ENCODE data around the gene RNF148.
"Not testable (repeated sequence)": the region's sequence is repeated elsewhere in the genome, so short reads cannot be mapped to it uniquely, and the experiment has no call there.

RNF148 gene

DNA sequence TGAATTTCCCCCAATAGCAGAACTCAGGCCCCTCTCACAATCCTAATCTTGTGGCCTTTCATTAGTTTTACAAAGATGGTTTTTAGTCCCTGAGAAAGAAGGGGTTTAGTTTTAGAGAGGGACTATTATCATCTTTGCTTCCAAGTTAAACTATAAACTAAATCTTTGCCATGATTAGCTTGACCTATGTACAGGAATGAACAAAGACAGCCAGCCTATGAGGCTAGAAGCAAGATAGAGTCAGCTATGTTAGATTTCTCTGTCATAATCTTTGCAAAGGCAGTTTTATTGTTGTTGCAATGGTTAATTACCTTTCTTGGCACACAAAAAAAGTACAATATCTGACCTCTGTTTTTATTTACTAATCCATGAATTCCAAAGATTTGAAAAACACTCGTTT, 22.9 kb downstream of the RNF148 start:
- H3K27me3 ChIP-seq (replicated peaks; ENCODE audit: insufficient read depth, low read length) = no peaks in the 10 kb centered on the region
- no peak for DNase-seq
- no peaks in the 10 kb centered on the region for H3K36me3 ChIP-seq (replicated peaks; ENCODE audit: insufficient read depth, low read length)
- no peak for TF ChIP-seq EZH2phosphoT487 (IDR thresholded peaks at IDR 0.05; ENCODE audit: low read length)
- TF ChIP-seq EZH2 (optimal IDR thresholded peaks at IDR 0.05; ENCODE audit: low read depth, low read length) = no peak
- TF ChIP-seq, protein P1, sequence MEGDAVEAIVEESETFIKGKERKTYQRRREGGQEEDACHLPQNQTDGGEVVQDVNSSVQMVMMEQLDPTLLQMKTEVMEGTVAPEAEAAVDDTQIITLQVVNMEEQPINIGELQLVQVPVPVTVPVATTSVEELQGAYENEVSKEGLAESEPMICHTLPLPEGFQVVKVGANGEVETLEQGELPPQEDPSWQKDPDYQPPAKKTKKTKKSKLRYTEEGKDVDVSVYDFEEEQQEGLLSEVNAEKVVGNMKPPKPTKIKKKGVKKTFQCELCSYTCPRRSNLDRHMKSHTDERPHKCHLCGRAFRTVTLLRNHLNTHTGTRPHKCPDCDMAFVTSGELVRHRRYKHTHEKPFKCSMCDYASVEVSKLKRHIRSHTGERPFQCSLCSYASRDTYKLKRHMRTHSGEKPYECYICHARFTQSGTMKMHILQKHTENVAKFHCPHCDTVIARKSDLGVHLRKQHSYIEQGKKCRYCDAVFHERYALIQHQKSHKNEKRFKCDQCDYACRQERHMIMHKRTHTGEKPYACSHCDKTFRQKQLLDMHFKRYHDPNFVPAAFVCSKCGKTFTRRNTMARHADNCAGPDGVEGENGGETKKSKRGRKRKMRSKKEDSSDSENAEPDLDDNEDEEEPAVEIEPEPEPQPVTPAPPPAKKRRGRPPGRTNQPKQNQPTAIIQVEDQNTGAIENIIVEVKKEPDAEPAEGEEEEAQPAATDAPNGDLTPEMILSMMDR (IDR thresholded peaks at IDR 0.05; ENCODE audit: low read length) = no peak
- peaks cover 23% of the 10 kb centered on the region for H3K79me2 ChIP-seq (ENCODE audit: low read length)
- H3K9ac ChIP-seq (ENCODE audit: low read length) = no peak overlapping the region
- H3K9me3 ChIP-seq (replicated peaks; ENCODE audit: insufficient read depth, low read length) = no peaks in the 10 kb centered on the region
- H3F3A ChIP-seq (ENCODE audit: insufficient read depth, low read length) = no peaks in the 10 kb centered on the region
- H3K27ac ChIP-seq (ENCODE audit: low read length) = no peak overlapping the region
- no peak overlapping the region for H3K4me2 ChIP-seq (ENCODE audit: low read depth, low read length)
- no peak overlapping the region for H3K4me3 ChIP-seq (ENCODE audit: low read length)
- no peak overlapping the region for H2AFZ ChIP-seq (ENCODE audit: low read length)
- no peaks in the 10 kb centered on the region for H3K4me1 ChIP-seq (ENCODE audit: low read length)
- H3K9me2 ChIP-seq (replicated peaks; ENCODE audit: insufficient read depth, low read length) = no peaks in the 10 kb centered on the region
- H4K20me1 ChIP-seq (ENCODE audit: insufficient read depth, low read length) = no peaks in the 10 kb centered on the region

DNA sequence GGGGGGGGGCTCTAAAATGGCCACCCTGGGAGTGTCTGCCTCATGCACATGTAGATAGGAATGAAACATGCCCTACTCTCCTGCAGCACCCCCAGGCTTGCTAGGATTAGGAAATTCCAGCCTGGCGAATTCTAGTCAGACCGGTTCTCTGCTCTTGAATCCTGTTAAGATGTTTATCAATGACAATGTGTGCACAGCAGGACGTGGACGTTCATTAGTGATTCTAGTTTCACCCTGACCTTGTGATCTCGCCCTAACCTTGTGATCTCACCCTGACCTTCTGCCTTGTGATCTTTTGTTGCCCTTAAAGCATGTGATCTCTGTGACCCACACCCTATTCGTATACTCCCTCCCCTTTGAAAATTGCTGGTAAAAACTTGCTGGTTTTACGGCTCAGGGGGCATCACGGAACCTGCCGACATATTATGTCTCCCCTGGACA, 23.4 kb downstream of the RNF148 start:
- DNase-seq; H3K4me3 ChIP-seq (ENCODE audit: low read length); H3K4me1 ChIP-seq (ENCODE audit: low read length); H3K36me3 ChIP-seq (replicated peaks; ENCODE audit: insufficient read depth, low read length); H3K27me3 ChIP-seq (replicated peaks; ENCODE audit: insufficient read depth, low read length); H3F3A ChIP-seq (ENCODE audit: insufficient read depth, low read length); H2AFZ ChIP-seq (ENCODE audit: low read length); H4K20me1 ChIP-seq (ENCODE audit: insufficient read depth, low read length); H3K9ac ChIP-seq (ENCODE audit: low read length); H3K27ac ChIP-seq (ENCODE audit: low read length); H3K9me3 ChIP-seq (replicated peaks; ENCODE audit: insufficient read depth, low read length); H3K4me2 ChIP-seq (ENCODE audit: low read depth, low read length); H3K9me2 ChIP-seq (replicated peaks; ENCODE audit: insufficient read depth, low read length): not testable (repeated sequence)
- peaks cover 24% of the 10 kb centered on the region for H3K79me2 ChIP-seq (ENCODE audit: low read length)

DNA sequence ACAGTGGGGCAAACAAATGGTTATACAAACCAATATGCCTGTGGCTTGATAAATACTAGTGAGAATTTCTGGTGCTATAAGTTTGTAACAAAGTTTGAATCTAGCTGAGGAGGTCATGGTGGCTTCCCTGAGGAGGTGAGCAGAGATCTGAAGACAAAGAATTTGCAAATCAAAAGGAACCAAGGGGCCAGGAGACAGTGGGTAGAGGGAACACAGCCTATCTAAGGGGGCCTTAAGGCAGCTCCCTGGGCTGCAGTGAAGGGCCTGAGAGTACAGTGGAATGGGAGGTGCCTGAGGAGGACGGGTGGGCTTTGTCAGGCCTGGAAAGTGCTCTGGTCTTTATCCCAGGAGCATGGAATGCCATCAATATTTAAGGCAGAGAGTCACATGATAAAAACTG, 25.6 kb downstream of the RNF148 start:
- Histone ChIP-seq H2AFZ (ENCODE audit: low read length) (no peak overlapping the region), H3K27ac (ENCODE audit: low read length) (no peak overlapping the region), H3K4me1 (ENCODE audit: low read length) (no peaks in the 10 kb centered on the region), H3K36me3 (replicated peaks; ENCODE audit: insufficient read depth, low read length) (no peaks in the 10 kb centered on the region), H4K20me1 (ENCODE audit: insufficient read depth, low read length) (no peaks in the 10 kb centered on the region), H3K79me2 (ENCODE audit: low read length) (peaks cover 27% of the 10 kb centered on the region), H3K9ac (ENCODE audit: low read length) (no peak overlapping the region), H3F3A (ENCODE audit: insufficient read depth, low read length) (no peaks in the 10 kb centered on the region), H3K4me2 (ENCODE audit: low read depth, low read length) (no peak overlapping the region), H3K9me3 (replicated peaks; ENCODE audit: insufficient read depth, low read length) (no peaks in the 10 kb centered on the region), H3K9me2 (replicated peaks; ENCODE audit: insufficient read depth, low read length) (no peaks in the 10 kb centered on the region), H3K4me3 (ENCODE audit: low read length) (no peak overlapping the region), H3K27me3 (replicated peaks; ENCODE audit: insufficient read depth, low read length) (no peaks in the 10 kb centered on the region)
- no peak for DNase-seq
- TF ChIP-seq EZH2 (optimal IDR thresholded peaks at IDR 0.05; ENCODE audit: low read depth, low read length) (no peak), EZH2phosphoT487 (IDR thresholded peaks at IDR 0.05; ENCODE audit: low read length) (no peak)
- TF ChIP-seq, protein P1 (IDR thresholded peaks at IDR 0.05; ENCODE audit: low read length) = no peak

GRCh38 chr7:122676466-122676865, 26.3 kb downstream of the RNF148 start:
- H3K9ac ChIP-seq (ENCODE audit: low read length) = no peak overlapping the region
- no peak for DNase-seq
- no peak overlapping the region for H3K4me3 ChIP-seq (ENCODE audit: low read length)
- no peaks in the 10 kb centered on the region for H3K9me2 ChIP-seq (replicated peaks; ENCODE audit: insufficient read depth, low read length)
- peaks cover 24% of the 10 kb centered on the region for H3K79me2 ChIP-seq (ENCODE audit: low read length)
- no peaks in the 10 kb centered on the region for H3F3A ChIP-seq (ENCODE audit: insufficient read depth, low read length)
- no peaks in the 10 kb centered on the region for H3K9me3 ChIP-seq (replicated peaks; ENCODE audit: insufficient read depth, low read length)
- no peaks in the 10 kb centered on the region for H3K4me1 ChIP-seq (ENCODE audit: low read length)
- no peaks in the 10 kb centered on the region for H3K27me3 ChIP-seq (replicated peaks; ENCODE audit: insufficient read depth, low read length)
- H4K20me1 ChIP-seq (ENCODE audit: insufficient read depth, low read length) = no peaks in the 10 kb centered on the region
- H2AFZ ChIP-seq (ENCODE audit: low read length) = no peak overlapping the region
- H3K4me2 ChIP-seq (ENCODE audit: low read depth, low read length) = no peak overlapping the region
- TF ChIP-seq, protein P1 (IDR thresholded peaks at IDR 0.05; ENCODE audit: low read length) = no peak
- TF ChIP-seq EZH2phosphoT487 (IDR thresholded peaks at IDR 0.05; ENCODE audit: low read length) (no peak), EZH2 (optimal IDR thresholded peaks at IDR 0.05; ENCODE audit: low read depth, low read length) (no peak)
- no peaks in the 10 kb centered on the region for H3K36me3 ChIP-seq (replicated peaks; ENCODE audit: insufficient read depth, low read length)
- no peak overlapping the region for H3K27ac ChIP-seq (ENCODE audit: low read length)
